ENCODE data around the gene FYB1.

The FYB1 gene

GRCh38 chr5:39132792-39133191, 86.6 kb downstream of the FYB1 start:
- H3K27ac ChIP-seq = no peak overlapping the region

GRCh38 chr5:39132128-39132447, 87.3 kb downstream of the FYB1 start:
- no peak overlapping the region for H3K4me2 ChIP-seq
- no peaks in the 10 kb centered on the region for H3K36me3 ChIP-seq
- H3K27me3 ChIP-seq = no peaks in the 10 kb centered on the region
- no peak overlapping the region for H3K4me3 ChIP-seq
- peaks cover 10% of the 10 kb centered on the region for H3K4me1 ChIP-seq
- no peak for TF ChIP-seq Cebpa-rat (IDR thresholded peaks at IDR 0.05)
- no peak overlapping the region for H3K27ac ChIP-seq
- H3K9me3 ChIP-seq = no peaks in the 10 kb centered on the region
- H3K9ac ChIP-seq = no peak overlapping the region
- H4K20me1 ChIP-seq = no peaks in the 10 kb centered on the region

More at GRCh38 chr5:39132792-39133191, 86.6 kb downstream of the FYB1 start:
- no peak for TF ChIP-seq Cebpa-rat (IDR thresholded peaks at IDR 0.05)
- H3K36me3 ChIP-seq = no peaks in the 10 kb centered on the region
- no peak overlapping the region for H3K4me3 ChIP-seq
- H3K9me3 ChIP-seq = no peaks in the 10 kb centered on the region
- H4K20me1 ChIP-seq = no peaks in the 10 kb centered on the region
- H3K27me3 ChIP-seq = no peaks in the 10 kb centered on the region
- H3K4me1 ChIP-seq = peaks cover 10% of the 10 kb centered on the region
- H3K9ac ChIP-seq = no peak overlapping the region
- H3K4me2 ChIP-seq = no peak overlapping the region

GRCh38 chr5:39131210-39132127, 87.9 kb downstream of the FYB1 start:
- no peaks in the 10 kb centered on the region for H4K20me1 ChIP-seq
- no peak overlapping the region for H3K4me3 ChIP-seq
- no peaks in the 10 kb centered on the region for H3K9me3 ChIP-seq
- no peak overlapping the region for H3K9ac ChIP-seq
- H3K4me2 ChIP-seq = no peak overlapping the region
- H3K27me3 ChIP-seq = no peaks in the 10 kb centered on the region
- TF ChIP-seq Cebpa-rat (IDR thresholded peaks at IDR 0.05) = no peak
- H3K27ac ChIP-seq = no peak overlapping the region
- no peaks in the 10 kb centered on the region for H3K36me3 ChIP-seq
- H3K4me1 ChIP-seq = peaks cover 10% of the 10 kb centered on the region

GRCh38 chr5:39130716-39131115, 88.6 kb downstream of the FYB1 start:
- Histone ChIP-seq H3K4me2 (no peak overlapping the region), H3K9me3 (no peaks in the 10 kb centered on the region), H3K36me3 (no peaks in the 10 kb centered on the region), H3K9ac (no peak overlapping the region), H3K27ac (no peak overlapping the region), H4K20me1 (no peaks in the 10 kb centered on the region), H3K27me3 (no peaks in the 10 kb centered on the region), H3K4me3 (no peak overlapping the region), H3K4me1 (peaks cover 10% of the 10 kb centered on the region)
- no peak for TF ChIP-seq Cebpa-rat (IDR thresholded peaks at IDR 0.05)

- H3K36me3 ChIP-seq = no peaks in the 10 kb centered on the region
- no peaks in the 10 kb centered on the region for H3K9me3 ChIP-seq
- H3K27me3 ChIP-seq = no peaks in the 10 kb centered on the region
- no peak overlapping the region for H3K4me2 ChIP-seq
- H3K27ac ChIP-seq = no peak overlapping the region
- no peaks in the 10 kb centered on the region for H4K20me1 ChIP-seq
- H3K9ac ChIP-seq = no peak overlapping the region
- no peak for TF ChIP-seq Cebpa-rat (IDR thresholded peaks at IDR 0.05)
- no peaks in the 10 kb centered on the region for H3K4me1 ChIP-seq
- H3K4me3 ChIP-seq = no peak overlapping the region
These were observed 97.4 kb downstream of the FYB1 start for GRCh38 chr5:39121922-39122321.

- Histone ChIP-seq H3K9ac (no peak overlapping the region), H3K27me3 (no peaks in the 10 kb centered on the region), H3K27ac (no peak overlapping the region), H3K9me3 (no peaks in the 10 kb centered on the region), H3K4me3 (no peak overlapping the region), H3K4me2 (no peak overlapping the region), H3K36me3 (no peaks in the 10 kb centered on the region), H4K20me1 (no peaks in the 10 kb centered on the region), H3K4me1 (no peaks in the 10 kb centered on the region)
- no peak for TF ChIP-seq Cebpa-rat (IDR thresholded peaks at IDR 0.05)
These were observed 98.0 kb downstream of the FYB1 start for GRCh38 chr5:39121315-39121714.

GRCh38 chr5:39120052-39120420, 99.3 kb downstream of the FYB1 start:
- Histone ChIP-seq H3K27ac (no peak overlapping the region), H3K9me3 (no peaks in the 10 kb centered on the region), H3K27me3 (no peaks in the 10 kb centered on the region), H3K36me3 (no peaks in the 10 kb centered on the region), H3K4me1 (no peaks in the 10 kb centered on the region), H4K20me1 (no peaks in the 10 kb centered on the region), H3K9ac (no peak overlapping the region), H3K4me3 (no peak overlapping the region), H3K4me2 (no peak overlapping the region)
- TF ChIP-seq Cebpa-rat (IDR thresholded peaks at IDR 0.05) = no peak

- no peak for TF ChIP-seq Cebpa-rat (IDR thresholded peaks at IDR 0.05)
These were observed 99.8 kb downstream of the FYB1 start for GRCh38 chr5:39119404-39120051.

GRCh38 chr5:39118638-39119037, 100.7 kb downstream of the FYB1 start:
- Histone ChIP-seq H3K27me3 (no peaks in the 10 kb centered on the region), H3K4me3 (no peak overlapping the region), H3K27ac (no peak overlapping the region), H3K4me2 (no peak overlapping the region), H4K20me1 (no peaks in the 10 kb centered on the region), H3K9me3 (no peaks in the 10 kb centered on the region), H3K4me1 (no peaks in the 10 kb centered on the region), H3K36me3 (no peaks in the 10 kb centered on the region), H3K9ac (no peak overlapping the region)
- TF ChIP-seq Cebpa-rat (IDR thresholded peaks at IDR 0.05) = no peak

More at GRCh38 chr5:39119404-39120051, 99.8 kb downstream of the FYB1 start:
- Histone ChIP-seq H3K4me1 (no peaks in the 10 kb centered on the region), H3K9ac (no peak overlapping the region), H3K27me3 (no peaks in the 10 kb centered on the region), H3K4me2 (no peak overlapping the region), H3K36me3 (no peaks in the 10 kb centered on the region), H3K9me3 (no peaks in the 10 kb centered on the region), H4K20me1 (no peaks in the 10 kb centered on the region), H3K27ac (no peak overlapping the region), H3K4me3 (no peak overlapping the region)

- H3K27me3 ChIP-seq = no peaks in the 10 kb centered on the region
- H3K4me3 ChIP-seq = no peak overlapping the region
- H3K4me2 ChIP-seq = no peak overlapping the region
- no peak overlapping the region for H3K9ac ChIP-seq
- no peaks in the 10 kb centered on the region for H4K20me1 ChIP-seq
- no peaks in the 10 kb centered on the region for H3K9me3 ChIP-seq
- no peak for TF ChIP-seq Cebpa-rat (IDR thresholded peaks at IDR 0.05)
- H3K4me1 ChIP-seq = no peaks in the 10 kb centered on the region
- H3K36me3 ChIP-seq = no peaks in the 10 kb centered on the region
- H3K27ac ChIP-seq = no peak overlapping the region
These were observed 102.0 kb downstream of the FYB1 start for GRCh38 chr5:39117401-39117800.
